D341Med (cell line): ENCODE results near the gene MRPS33.
"Not testable (repeated sequence)": the region's sequence is repeated elsewhere in the genome, so short reads cannot be mapped to it uniquely, and the experiment has no call there.

Source experiments
- DNase-seq: peaks from one replicate; pipeline ENCODE4 v3.0.0; 2012; ENCODE audit warnings: low spot score

The MRPS33 gene

DNA sequence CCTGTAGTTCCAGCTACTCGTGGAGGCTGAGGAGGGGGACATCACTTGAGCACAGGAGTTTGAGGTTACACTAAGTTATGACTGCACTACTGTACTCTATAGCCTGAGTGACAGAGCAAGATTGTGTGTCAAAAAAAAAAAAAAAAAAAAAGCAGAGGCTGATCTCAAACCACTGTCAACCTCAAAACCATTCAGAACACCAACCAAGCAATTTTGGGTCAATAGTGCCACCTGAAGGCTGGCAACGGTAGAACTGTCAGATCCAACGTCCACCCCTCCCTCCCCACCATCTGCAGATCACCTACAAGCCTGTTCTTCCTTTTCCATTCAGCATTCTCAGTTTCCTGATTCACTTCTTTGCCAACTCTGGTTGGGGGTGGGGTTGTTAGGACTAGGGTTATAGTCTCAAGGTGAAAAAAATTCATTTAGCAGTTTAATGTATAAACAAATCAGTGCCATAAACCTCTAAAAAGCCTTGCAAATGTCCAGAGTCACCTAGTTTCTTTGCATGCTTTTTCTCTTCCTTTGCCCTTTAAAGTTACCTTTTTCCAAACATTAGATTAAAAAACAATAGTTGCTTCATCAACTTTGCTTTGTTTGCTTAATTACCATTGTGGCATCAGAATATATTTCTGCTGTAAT lies 2.6 kb downstream of the MRPS33 start:
- peak; percentile 66 for DNase-seq

DNA sequence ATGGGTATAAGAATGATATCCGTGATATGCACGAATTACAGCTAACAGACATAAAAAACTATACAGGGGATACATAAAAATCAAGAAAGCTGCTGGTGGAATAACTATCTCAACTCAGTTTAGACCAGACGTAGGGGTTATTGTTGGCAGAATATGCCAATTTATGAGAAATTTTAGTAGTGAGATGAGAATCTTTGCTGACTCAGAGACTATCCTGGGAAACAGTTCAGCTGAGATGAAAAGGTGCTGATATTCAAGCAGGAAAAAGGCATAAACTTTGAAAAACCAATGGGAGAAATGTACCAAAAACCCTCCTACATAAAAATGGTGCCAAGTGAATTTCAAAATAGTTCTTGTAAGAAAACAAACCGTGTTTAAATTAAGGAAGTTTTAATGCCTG lies 3.3 kb downstream of the MRPS33 start:
- no peak for DNase-seq

DNA sequence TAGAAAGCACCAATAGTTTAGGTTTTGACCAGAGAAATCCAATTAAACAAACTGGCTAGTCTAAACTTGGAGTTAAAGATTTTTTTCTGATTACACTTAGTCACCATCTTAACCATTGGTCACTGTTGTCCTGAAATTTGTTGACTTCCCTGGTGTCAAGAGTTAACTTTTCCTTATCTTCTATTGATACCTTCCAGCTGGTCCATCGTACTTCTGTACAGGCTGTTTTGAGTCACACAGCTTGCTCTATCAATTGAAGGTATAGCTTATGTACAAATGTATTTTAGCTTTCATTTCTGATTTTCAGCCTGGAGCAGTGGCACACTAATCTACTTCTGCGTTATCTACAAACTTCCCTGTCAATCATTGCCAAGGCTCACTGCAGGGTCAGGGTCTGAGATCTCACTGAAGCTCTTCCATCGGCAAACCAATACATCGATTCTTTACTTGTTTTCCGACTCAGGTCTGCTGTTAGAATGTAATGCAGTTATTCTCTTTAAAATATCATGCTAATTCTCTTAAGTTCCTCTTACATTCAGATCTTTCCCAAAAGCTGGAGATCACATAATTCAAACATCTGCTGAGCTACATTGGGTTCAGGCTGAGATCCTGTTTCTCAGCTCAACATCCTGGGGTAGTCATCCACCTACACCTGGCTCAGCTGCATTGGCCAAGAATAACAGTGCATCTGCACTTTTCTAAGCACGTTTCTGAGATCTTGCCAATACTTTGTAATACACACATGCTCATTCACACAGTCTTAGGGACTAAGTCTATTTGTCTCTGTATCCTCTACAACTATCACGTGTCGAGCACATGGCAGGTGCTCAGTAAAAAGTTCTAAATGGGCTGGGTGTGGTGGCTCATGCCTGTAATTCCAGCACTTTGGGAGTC lies 11.3 kb downstream of the MRPS33 start:
- no peak for DNase-seq

DNA sequence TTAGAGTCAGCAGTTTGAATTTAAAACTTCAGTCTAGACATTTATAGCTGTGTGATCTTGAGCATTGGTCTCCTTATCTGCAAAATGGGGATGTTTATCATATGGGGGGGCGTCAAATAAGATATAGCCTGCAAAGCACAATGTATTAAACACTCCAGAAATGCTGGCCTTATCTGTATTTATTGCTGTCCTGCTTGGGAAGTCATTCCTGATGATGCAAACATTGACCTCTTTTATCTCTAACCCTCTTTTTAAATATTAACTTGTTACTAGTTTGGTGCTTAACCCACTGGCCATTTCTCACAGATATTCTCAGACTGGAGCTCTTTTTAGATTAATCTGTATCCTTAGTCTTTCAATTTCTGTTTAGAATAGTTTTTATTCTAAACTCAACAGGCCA lies 13.2 kb downstream of the MRPS33 start:
- no peak for DNase-seq

DNA sequence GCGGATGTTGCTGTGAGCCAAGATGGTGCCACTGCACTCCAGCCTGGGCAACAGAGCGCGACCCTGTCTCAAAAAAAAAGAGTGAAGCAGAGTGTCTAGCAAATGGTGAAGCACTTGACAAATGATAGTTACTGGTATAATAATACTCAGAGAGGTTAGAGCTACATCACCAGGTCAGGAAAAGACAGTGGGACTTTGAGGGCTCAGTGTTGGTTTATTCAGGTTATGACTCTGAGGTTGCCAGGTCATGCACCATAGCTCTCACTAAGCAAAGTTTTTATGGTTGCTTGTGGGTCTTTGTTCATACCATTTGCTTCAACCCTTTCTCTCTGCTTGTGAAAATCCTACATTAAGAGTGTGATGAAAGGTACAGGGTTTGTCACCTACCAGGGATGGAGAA lies 13.6 kb downstream of the MRPS33 start:
- no peak for DNase-seq

DNA sequence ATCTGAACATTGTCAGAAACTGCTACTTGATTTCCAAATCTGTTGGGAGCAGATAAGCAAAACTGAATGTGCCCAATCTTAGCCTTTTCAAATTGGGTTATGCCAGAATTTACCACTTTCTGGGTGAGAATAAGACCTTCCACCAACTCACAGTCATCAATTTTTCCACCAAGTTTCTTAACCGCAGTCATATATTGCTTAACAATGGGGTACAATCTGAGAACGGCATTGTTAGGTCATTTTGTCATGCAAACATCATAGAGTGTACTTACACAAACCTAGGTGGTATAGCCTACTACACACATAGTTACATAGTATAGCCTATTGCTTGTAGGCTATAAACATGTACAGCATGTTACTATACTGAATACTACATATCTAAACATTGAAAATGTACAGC lies 16.0 kb downstream of the MRPS33 start:
- no peak for DNase-seq

DNA sequence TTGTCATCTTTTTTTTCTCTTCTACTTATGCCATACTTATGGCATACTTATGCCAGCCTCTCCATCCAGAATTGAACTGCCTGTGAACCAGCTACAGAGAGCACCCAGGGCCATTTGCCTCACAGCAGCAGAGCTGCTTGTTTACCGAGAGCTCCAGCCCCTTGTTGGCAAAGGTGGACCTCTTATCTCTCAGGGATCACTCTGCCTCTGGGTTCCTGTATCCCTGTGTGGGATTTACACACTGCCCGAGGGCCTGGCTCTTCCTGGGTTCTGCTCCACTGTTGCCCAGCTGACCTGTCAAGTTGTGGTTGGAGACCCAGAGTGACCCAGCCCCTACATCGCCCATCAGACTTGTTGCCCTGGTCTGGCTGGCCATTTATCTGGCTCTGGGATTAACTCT lies 22.3 kb downstream of the MRPS33 start:
- no peak for DNase-seq

DNA sequence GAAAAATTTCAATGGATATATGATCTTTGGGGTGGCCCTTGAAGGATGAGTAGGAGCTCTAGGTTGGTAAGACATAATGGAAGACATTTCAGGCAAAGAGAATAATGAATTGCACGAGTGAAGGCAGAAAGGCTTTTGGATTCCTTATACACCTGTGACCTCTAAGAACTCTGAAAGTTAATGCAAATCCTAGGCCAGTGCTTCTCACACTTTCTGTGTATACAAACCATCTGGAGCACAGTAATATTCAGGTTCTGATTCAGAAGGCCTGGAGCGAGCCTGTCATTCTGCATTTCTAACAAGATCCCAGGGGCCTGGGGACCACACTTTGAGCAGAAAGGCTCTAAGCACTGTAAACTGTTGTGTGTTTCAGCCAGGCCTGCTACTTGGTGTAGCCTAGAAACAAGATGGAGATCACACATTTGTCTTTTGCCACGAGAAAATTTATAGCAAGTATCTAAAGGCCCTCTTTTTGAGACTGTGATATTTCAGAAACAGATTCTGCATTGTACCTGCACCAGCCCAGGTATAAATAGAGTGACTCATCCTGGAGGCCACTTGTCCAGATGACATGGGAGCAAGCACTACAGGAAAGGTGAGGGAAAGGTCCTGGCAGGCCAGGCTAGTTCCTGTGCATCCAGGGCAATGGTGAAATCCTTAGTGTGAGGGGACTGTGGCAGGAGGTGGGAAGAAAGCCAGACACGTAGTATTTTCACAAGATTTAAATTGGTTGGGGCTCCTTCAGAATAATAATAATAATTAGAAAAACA lies 24.4 kb downstream of the MRPS33 start:
- no peak for DNase-seq

DNA sequence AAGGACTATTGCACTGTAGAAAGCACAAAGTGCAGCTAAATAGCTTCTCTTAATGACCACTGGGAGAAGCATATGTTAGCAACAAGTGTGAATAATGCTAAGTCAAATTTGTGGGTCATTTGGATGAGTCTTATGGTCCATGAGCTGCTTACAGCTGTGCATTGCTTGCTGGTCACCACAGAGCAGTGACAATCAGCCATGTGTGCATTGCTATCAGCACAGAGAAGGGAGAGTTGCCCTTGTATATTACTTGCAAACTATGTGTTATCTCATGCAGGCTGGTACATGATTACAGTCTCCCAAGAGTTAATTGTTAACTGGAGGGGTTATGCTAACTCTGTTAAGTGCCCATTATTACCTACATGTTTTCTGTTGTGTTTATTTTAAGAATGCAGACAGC lies 25.7 kb downstream of the MRPS33 start:
- no peak for DNase-seq

DNA sequence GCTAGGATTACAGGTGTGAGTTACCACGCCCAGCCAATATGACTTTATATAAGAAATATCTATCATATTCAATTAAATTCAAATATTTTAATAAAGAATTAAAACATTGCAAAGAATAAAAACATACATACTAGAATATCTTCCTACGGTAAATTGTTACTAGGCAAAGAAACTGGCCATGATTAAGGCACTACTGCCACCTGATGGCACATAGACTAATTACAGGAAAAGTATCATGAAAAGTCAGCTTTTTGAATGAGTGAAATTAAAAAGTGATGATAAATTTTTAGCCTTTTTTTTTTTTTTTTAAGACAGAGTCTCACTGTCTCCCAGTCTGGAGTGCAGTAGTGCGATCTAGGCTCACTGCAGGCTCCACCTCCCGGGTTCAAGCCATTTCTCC lies 30.9 kb downstream of the MRPS33 start:
- DNase-seq: peak; percentile 42

DNA sequence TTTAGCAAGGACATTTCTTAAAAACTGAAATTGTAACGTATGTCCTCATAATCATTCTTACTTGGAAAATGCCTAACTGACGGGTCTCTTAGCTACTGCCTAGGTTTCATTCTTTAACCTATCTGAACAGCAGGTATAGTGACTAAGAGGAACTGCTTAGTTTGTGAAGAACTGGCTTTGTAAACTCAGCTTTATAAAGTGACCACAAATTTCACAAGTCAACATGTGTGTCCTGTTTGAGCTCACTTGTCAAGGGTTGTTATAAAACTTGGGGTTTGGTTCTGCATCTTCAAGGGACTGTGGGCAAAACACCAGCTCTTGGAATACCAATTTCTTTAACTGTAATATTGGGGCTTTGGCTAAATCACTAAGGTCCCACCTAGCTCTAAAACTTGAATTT lies 32.2 kb downstream of the MRPS33 start:
- DNase-seq: no peak

DNA sequence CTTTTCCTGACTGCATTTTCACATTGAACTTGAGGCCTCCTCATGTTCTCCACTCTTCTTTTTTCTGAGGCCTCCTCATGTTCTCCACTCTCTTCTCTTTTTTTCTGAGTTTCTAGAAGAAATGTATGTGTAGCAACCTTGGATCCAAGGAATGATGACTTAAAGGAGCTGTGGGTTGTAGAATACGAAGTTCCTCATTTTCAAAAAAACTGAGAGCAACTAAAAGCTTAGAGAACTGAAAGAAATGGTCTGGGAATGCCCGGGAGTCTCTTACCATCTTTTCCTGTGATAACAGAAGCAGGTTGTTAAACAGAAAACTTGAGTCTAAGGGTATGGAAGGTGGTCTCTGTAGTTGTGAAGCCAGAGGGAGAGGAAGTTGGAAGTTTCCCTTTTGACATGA lies 32.8 kb downstream of the MRPS33 start:
- DNase-seq: no peak

DNA sequence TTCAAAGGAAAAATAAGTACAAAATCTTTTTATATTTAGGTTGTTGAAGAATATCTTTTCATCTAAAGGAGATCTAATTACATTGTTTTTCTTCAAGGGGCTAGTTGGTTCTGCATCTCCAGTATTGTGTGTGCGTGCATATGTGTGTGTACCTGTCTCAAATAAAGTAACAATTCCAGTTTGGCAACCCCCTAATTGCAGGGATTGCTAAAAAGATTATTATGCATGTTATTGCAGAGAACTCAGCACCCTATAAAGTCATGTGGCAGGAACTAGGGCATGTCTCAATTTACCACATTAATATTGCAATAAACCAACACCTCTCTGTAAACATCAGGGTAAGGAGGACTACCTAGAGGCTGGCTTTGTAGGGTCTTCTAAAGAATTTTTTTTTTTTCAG lies 37.0 kb downstream of the MRPS33 start:
- DNase-seq: no peak

DNA sequence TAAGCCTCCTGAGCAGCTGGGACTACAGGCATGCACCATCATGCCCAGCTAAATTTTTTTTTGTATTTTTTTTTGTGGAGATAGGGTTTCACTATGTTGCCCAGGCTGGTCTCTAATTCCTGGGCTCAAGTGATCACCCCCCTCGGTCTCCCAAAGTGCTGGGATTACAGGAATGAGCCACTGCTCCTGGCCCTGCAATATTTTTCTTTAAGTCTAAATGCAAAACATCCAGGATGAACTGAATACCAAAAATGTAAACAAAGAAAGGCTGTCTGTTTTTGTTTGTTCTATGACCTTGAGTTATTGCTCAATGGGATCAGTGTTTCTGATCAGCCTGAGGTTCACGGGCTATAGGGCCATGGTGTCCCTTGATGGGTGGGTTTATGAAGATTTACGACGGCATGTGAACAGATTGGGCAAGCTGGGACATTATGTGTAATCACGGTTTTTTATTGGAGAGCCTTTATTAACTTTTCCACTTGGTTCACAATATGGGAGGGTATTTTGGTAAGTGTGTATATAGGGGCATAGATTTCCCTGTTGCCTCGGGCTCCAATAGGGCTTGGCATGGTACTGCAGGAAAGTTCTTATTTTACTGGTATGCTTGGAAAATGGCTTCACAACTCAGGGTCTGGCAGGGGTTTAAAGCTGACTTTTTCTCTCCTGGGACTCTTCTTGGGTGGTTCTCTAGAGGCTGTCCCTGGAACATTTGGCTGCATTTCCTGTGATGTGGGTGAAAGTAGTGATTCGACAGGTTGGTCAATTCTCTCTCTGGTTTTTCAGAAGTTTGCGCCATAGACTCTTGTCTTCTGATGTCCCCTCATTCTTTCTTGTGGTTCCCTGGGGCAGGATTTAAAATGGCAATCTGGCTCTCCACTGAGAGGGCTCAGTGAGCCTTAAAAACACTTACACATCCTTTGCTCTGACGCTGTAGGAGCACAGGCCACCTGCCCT lies 41.6 kb downstream of the MRPS33 start:
- DNase-seq: no peak

DNA sequence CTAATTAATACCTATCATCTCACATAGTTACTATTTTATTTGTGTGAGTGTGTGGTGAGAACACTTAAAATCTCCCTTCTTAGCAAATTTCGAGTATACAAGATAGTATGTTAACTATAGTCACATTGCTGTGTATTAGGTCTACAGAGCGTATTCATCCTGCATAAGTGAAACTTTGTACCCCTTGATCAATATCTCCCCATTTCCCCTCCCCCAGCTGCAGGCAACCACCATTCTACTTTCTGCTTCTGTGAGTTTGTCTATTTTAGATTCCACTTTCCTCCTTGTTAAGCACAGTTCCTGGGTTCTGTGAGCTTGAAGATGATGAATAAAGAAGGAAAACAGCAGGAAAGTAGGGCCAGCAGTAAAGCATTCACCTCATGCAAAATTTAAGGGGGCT lies 42.4 kb downstream of the MRPS33 start:
- DNase-seq: no peak

DNA sequence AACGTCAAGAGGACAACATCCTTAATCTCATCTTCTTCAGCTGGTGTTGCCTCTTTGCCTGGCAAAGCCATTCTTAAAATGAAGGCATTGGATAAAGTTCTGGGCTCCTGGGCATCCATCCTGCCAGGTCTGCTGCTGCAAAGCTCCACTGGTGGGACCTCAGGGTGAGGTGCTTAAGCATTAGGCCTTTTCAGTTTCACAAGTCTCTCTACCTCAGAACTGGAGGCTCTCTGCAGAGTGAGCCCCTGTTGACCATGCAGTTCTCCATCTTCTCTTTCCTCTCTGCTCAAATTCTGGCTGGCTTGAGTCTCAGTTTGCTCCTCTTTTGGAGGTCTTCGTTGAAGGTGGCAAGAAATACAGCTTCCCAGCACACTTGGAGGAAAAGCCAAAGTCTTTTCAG lies 47.3 kb downstream of the MRPS33 start:
- DNase-seq: no peak

DNA sequence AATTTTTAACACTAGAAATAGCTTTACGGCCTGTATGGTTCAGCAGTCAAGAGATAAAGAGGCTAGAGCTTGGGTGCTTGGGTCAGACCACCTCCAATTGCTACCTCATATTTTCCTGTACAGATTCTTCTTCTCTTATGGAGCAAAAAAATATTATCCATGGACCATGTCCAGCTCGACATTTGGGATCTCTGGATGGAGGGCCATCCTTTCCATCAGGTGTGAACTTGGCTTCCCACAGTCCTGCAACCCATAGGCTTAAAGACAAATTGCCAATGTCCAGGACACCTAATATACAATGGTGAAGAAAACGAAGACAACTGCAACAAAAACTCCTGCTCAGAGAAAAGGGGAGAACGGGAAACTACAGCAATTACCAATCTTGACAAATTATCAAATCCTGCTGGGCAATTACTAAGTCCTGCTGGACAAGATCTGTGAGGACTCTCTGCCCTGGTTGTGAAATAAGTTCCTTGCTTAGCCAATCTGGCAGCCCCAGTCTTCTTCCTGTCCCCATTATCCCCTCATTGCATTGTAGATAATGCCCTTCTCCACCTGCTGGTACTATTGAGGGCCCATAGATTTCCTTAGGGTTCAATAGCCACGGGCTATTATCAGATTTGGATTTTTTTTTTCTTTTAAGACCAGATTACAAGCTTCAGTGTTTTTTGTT lies 48.1 kb downstream of the MRPS33 start:
- no peak for DNase-seq

DNA sequence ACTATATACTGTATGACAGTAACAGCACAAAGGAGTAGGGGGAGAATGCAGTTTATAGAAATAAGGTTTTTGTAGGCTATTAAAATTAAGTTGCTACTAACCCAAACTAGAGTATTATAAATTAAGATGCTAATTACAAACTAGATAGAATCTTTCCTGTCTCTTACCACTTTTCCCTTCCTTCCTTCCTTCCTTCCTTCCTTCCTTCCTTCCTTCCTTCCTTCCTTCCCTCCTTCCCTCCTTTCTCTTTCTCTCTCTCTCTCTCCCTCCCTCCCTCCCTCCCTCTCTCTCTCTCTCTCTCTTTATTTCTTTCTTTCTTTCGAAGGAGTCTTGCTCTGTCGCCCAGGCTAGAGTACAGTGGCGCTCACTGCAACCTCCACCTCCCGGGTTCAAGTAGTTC lies 53.6 kb downstream of the MRPS33 start:
- DNase-seq: no peak

DNA sequence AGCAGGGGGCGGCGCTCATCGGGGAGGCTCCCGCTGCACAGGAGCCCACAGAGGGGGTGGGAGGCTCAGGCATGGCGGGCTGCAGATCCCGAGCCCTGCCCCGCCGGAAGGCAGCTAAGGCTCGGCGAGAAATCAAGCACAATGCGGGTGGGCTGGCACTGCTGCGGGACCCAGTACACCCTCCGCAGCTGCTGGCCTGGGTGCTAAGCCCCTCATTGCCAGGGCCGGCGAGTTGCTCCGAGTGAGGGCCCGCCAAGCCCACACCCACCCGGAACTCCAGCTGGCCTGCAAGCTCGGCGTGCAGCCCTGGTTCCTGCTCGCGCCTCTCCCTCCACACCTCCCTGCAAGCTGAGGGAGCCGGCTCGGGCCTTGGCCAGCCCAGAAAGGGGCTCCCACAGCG lies 57.8 kb downstream of the MRPS33 start:
- not testable (repeated sequence) for DNase-seq
